ENCODE data around the gene WNT11.
"Not testable (repeated sequence)": the region's sequence is repeated elsewhere in the genome, so short reads cannot be mapped to it uniquely, and the experiment has no call there.

The WNT11 gene

DNA sequence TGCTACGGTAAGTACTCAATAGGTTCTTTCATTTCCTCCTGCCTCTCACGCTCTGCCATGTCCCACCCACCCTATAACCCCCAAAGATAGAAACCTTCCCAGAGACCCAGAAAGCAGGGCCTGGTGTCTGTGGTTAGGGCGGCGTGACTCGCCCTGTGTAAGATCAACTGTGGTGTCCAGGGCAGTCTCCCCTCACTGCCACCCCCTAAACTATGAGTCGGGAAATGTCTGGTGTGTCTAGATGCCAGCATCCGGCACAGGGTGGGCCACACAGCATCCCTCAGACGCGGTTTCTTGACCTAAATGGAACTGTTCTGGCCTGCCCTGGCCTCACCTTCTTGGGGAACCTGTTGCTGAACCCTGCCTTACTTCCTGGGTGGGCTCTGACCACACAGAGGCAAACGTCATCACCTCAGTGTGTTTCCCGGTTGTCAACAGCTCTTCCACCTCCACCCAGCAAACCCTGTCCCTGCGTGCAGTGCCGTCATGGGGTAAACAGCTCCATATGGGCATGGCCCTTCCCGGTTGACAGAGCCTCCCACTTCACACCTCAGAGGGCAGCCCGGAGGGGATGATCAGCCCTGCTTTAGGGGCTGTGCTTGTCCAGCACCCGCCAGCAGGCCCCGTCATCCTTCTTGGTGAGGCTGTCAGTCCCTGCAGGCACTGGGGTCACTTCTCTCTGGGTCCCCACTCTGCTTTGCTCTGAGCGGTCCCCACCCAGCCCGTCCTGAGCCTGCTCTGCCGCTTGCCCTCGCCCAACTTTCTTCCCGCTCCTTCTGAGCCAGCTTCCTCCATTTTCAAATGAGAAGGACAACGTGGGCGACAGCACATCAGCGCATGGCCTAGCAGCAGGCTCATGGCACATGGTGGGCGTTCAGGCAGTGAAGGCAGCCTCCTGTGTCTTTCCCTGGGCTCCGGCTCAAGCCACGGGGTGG is 6.0 kb downstream of the WNT11 start:
- DNase-seq: no peak

- not testable (repeated sequence) for DNase-seq
Measured at GRCh38 chr11:76198691-76199090, 7.6 kb downstream of the WNT11 start.

GRCh38 chr11:76197941-76198640 is 8.2 kb downstream of the WNT11 start:
- no peak for DNase-seq

DNA sequence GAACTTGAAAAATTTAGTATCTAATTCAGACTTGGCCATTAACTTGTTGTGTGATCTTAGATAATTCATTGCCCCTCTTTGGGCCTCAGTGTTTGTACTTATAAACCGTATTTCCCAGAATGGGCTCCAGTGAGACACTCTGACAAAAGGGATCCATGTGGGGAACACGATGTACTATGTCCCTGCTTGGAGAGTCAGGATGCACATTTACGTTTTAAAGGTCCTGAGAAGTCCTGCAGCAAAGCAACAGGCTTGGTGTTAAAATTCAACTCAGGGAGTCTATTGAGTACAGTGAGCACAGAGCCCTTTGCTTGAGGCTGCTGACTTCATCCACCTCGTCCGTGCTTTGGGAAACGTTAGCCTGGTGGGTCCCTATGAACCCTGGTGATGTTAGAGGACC is 9.0 kb downstream of the WNT11 start:
- no peak for DNase-seq

GRCh38 chr11:76196849-76197248 is 9.5 kb downstream of the WNT11 start:
- no peak for DNase-seq

DNA sequence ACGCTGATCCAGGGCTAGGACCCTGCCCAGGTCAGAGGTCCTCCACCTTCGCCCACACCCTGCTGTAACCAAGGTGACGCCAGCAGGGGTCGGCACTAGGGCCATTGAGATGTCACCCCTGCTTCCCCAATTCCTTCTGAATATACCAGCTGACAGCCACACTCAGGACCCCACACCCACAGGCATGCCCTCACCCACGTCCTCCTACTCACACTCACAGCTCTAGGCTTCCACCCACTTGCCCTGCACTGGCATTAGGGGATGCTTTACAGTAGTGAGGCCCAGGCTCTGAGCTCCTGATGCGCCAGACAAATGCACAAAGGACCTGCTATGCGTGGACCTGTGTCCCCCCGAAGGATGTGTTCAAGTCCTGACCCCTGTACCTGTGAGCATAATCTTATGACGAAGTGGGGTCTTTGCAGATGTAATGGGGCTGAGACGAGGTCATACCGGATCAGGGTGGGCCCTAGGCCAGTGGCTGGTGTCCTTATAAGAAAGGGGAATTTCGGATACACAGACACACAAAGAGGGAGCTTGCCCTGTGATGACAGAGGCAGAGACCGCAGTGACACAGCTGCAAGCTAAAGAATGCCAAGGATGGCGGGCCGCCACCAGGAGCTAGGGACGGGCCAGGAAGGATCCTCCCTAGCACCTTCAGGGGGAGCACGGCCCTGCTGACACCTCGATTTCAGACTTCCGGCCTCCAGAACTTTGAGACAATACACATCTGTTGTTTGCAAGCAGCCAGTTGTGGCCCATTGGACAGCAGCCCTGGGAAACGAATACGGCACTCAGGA is 11.2 kb downstream of the WNT11 start:
- no peak for DNase-seq

DNA sequence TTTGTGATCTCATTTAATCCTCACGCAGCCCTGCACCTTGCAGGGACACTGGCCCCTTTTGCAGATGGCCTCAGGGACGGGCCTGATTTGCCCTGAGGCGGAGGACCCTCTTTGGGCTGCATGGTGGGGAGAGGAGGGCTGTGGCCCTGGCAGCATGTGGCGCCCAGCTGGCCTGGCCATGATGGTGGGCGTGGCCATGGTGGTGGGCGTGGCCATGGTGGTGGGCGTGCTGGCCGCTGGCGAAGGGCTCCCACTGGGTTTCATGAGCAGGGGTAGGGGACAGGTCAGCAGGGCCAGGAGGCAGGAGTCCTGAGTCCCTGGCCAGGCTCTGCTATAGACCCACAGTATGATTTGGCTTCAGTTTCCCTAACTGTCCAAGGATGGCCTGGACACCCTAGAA is 13.1 kb downstream of the WNT11 start:
- no peak for DNase-seq

- DNase-seq: no peak
Measured at GRCh38 chr11:76190376-76190775, 15.9 kb downstream of the WNT11 start.

GRCh38 chr11:76189682-76190081 is 16.6 kb downstream of the WNT11 start:
- DNase-seq: no peak

DNA sequence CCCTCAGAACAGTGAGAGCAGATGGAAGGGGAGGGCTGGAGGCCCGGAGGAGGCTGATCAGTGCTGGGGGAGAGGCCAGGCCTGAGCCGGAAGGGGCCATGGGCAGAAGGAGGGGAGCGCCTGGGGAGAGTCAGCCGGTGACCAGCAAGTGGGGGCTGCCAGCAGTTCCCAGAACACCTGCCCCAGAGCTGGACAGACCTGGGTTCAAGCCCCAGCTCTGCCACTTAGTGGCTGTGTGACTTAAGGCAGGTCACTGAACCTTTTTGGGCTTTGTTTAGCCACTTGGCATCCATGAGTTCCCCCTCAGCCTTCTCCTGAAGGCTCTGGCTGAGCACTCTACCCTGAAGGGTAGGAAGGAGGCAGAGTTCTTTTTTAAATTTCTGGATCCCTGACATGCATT is 17.4 kb downstream of the WNT11 start:
- DNase-seq: no peak

- DNase-seq: no peak
Measured at GRCh38 chr11:76186776-76187279, 19.5 kb downstream of the WNT11 start.

GRCh38 chr11:76185931-76186401 is 20.3 kb downstream of the WNT11 start:
- no peak for DNase-seq

DNA sequence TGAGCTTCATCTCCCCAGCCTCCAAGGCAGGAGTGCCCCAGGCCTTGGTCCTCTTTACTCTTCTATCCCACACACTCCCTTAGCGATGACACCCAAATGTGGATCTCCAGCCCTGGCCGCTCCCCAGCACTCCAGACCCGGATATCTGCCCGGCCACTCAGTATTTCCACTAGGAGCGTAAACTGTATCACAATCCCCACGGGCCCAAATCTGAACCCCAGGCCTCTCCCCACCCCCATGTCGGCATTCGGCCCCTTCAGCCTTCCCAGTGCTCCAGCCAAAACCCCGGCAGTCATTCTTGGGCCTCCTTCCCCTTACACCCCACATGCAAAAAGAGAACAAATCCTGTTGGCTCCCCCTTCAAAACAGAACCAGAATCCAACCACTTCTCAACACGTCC is 20.8 kb downstream of the WNT11 start:
- no peak for DNase-seq

DNA sequence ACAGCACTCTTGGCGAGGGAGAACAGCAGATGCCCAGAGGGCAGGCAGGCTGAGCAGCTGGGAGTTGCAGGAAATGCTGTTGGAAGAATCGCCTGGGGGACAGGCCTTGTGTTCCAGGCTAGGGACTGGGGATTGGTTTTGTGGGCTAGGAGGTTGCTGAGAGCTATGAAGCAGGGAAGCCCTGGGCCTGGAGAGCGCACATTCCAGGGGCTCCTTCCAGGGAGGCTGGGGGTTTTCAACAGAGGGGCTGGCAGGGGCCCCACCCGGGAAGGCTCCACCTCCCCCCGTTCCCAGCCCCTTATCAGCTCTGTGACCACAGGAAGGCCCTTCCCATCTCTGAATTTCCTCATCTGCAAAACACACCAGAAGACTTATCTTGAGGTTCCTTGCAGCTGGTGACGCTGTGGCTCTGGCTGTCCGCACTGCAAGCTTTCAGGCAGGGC is 21.7 kb downstream of the WNT11 start:
- no peak for DNase-seq

GRCh38 chr11:76181371-76181770 is 24.9 kb downstream of the WNT11 start:
- DNase-seq: no peak

- DNase-seq: no peak
Measured at GRCh38 chr11:76179147-76179546, 27.2 kb downstream of the WNT11 start.

DNA sequence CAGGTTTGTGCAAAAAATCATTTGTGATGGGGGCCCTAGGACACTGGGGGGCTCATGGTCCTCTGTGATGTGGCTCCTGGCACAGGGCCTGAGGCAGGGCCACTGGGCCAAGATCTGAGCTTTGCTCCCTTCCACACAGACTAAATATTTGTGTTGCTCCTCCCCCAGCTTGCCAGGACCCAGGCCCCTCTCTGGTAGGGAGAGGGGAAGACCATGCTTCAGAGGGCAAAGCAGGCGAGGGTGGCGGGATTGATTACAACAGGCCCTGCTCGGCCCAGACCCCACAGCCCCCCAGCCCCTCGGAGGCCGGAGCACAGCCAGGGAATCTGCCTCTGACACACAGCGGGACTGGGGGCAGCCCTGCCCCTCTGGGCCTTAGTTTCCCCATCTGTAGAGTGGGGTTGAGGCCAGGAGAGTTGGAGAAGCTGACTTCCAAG is 29.0 kb downstream of the WNT11 start:
- DNase-seq: no peak

- no peak for DNase-seq
Measured at GRCh38 chr11:76176463-76176862, 29.8 kb downstream of the WNT11 start.

GRCh38 chr11:76175783-76176182 is 30.5 kb downstream of the WNT11 start:
- no peak for DNase-seq

- no peak for DNase-seq
Measured at GRCh38 chr11:76174330-76174729, 32.0 kb downstream of the WNT11 start.

- no peak for DNase-seq
Measured at GRCh38 chr11:76173663-76174062, 32.6 kb downstream of the WNT11 start.

GRCh38 chr11:76172583-76172982 is 33.7 kb downstream of the WNT11 start:
- no peak for DNase-seq

DNA sequence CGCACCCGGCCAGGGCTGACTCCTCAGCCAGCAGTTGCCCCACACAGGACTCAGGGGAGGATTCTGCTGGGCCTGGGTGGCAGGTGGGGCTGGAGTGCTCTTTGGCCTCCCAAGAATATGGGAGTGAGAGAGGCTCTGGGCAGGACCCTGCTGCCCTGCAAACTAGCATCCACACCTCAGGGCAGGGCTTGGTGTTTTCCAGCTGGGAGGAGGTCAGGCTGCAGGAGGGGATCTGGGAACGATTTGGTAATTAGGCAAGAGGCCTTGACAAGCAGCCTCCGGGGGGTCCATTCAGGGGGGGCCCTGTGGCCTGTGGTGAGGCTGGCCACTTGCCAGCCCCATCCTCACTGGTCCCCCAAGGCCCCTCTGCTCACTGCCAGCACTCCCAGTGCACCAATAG is 35.8 kb downstream of the WNT11 start:
- no peak for DNase-seq
